Pons (tissue), 1 donor: ENCODE results near the gene CELA2A.

Experiments
- DNase-seq: peaks from one replicate; pipeline ENCODE4 v3.0.0-alpha.2; 2016; ENCODE audit warnings: low spot score

Gene CELA2A

GRCh38 chr1:15456313-15456954, at the start of gene CELA2A:
Gene CELA2A (plus strand): TSS chr1:15456732. CDS start chr1:15456754, 22 bp downstream.
- DNase-seq = no peak

GRCh38 chr1:15407580-15407979, 49.0 kb upstream of the CELA2A start:
- no peak for DNase-seq

- DNase-seq = no peak
Measured at GRCh38 chr1:15408890-15409387, 47.6 kb upstream of the CELA2A start.

GRCh38 chr1:15409388-15410222, 46.9 kb upstream of the CELA2A start, which contains the start of gene EFHD2:
Gene EFHD2 (plus strand): TSS chr1:15409888. CDS start chr1:15409972, 84 bp downstream.
- peak; percentile 63 for DNase-seq

GRCh38 chr1:15410223-15410883, 46.2 kb upstream of the CELA2A start:
- no peak for DNase-seq

- DNase-seq = no peak
Measured at GRCh38 chr1:15410884-15411245, 45.7 kb upstream of the CELA2A start.

GRCh38 chr1:15411593-15412137, 44.9 kb upstream of the CELA2A start:
- peak; percentile 55 for DNase-seq

- peak; percentile 38 for DNase-seq
Measured at GRCh38 chr1:15412175-15412800, 44.2 kb upstream of the CELA2A start.

GRCh38 chr1:15412843-15413242, 43.7 kb upstream of the CELA2A start:
- DNase-seq = peak; percentile 65

GRCh38 chr1:15413563-15414444, 42.7 kb upstream of the CELA2A start:
- DNase-seq = no peak

- no peak for DNase-seq
Measured at GRCh38 chr1:15414445-15414983, 42.0 kb upstream of the CELA2A start.

GRCh38 chr1:15417059-15417934, 39.2 kb upstream of the CELA2A start:
- DNase-seq = peak; percentile 42

- DNase-seq = no peak
Measured at GRCh38 chr1:15418806-15419515, 37.6 kb upstream of the CELA2A start.

GRCh38 chr1:15420853-15421465, 35.6 kb upstream of the CELA2A start:
- no peak for DNase-seq

GRCh38 chr1:15422871-15423270, 33.7 kb upstream of the CELA2A start:
- DNase-seq = no peak

GRCh38 chr1:15423355-15424077, 33.0 kb upstream of the CELA2A start:
- no peak for DNase-seq

- DNase-seq = no peak
Measured at GRCh38 chr1:15424146-15424667, 32.3 kb upstream of the CELA2A start.
